HepG2 (cell line): ENCODE results near the gene STX1B. TPM values are rescaled to one million over a fixed set of nuclear protein-coding genes. Genes with fewer than 3 reads are reported as not detected.

Experiments
- ARNT2 ChIP-seq: sonication (generic); formaldehyde crosslinking; IDR thresholded peaks from 2 replicates; pipeline ENCODE4 v1.8.0; 2022; ENCODE audit warnings: mild to moderate bottlenecking, low read depth, missing genetic modification reagents, moderate library complexity
- CEBPG ChIP-seq: IDR thresholded peaks from 2 replicates; pipeline ENCODE4 v1.6.1; 2016
- DPF2 ChIP-seq: sonication (generic); formaldehyde crosslinking; IDR thresholded peaks from 2 replicates; pipeline ENCODE4 v1.4.0; 2020; ENCODE audit warnings: mild to moderate bottlenecking, low read depth, missing genetic modification reagents, borderline replicate concordance
- KAT8 ChIP-seq: IDR thresholded peaks from 2 replicates; pipeline ENCODE4 v1.6.1; 2016; ENCODE audit warnings: missing genetic modification reagents, missing compliant biosample characterization
- KDM5B ChIP-seq: sonication (generic); formaldehyde crosslinking; IDR thresholded peaks from 2 replicates; pipeline ENCODE4 v1.4.0; 2020; ENCODE audit warnings: missing genetic modification reagents, mild to moderate bottlenecking, borderline replicate concordance
- KLF12 ChIP-seq: sonication (generic); formaldehyde crosslinking; IDR thresholded peaks from 2 replicates; pipeline ENCODE4 v1.4.0; 2020; ENCODE audit warnings: missing genetic modification reagents, borderline replicate concordance
- MIER2 ChIP-seq: IDR thresholded peaks from 2 replicates; pipeline ENCODE4 v1.6.1; 2016; ENCODE audit warnings: missing biosample characterization, missing genetic modification reagents
- NONO ChIP-seq, 2 experiments: fragments of 450-650 bp in 1 of 2; sonication (generic) in 1 of 2; formaldehyde crosslinking in 1 of 2; IDR thresholded peaks in 1 of 2; conservative IDR thresholded peaks in 1 of 2; 2 replicates each; pipeline versions ENCODE4 v1.6.1 to v1.8.0; 2017 to 2022; ENCODE audit warnings: mild to moderate bottlenecking in 1 of 2, missing genetic modification reagents in 1 of 2, moderate library complexity in 1 of 2
- SP1 ChIP-seq, 2 experiments: fragments of 450-650 bp in 1 of 2; sonication (generic) in 1 of 2; formaldehyde crosslinking in 1 of 2; IDR thresholded peaks; 2 replicates each; pipeline versions ENCODE4 v1.4.0 to v1.6.1; 2016 to 2020; ENCODE audit warnings: missing genetic modification reagents in 1 of 2
- TCF7L2 ChIP-seq: IDR thresholded peaks from 2 replicates; pipeline ENCODE4 v1.6.1; 2011; ENCODE audit warnings: mild to moderate bottlenecking, low read depth, low read length, moderate library complexity
- ZC3H13 ChIP-seq: sonication (generic); formaldehyde crosslinking; IDR thresholded peaks from 2 replicates; pipeline ENCODE4 v1.8.1; 2023; ENCODE audit warnings: mild to moderate bottlenecking, missing genetic modification reagents, moderate library complexity
- ZMAT3 ChIP-seq: sonication (generic); formaldehyde crosslinking; conservative IDR thresholded peaks from 2 replicates; pipeline ENCODE4 v1.7.0; 2021; ENCODE audit warnings: missing genetic modification reagents
- ZNF317 ChIP-seq: sonication (generic); formaldehyde crosslinking; IDR thresholded peaks from 2 replicates; pipeline ENCODE4 v1.5.0; 2020; ENCODE audit warnings: mild to moderate bottlenecking, missing genetic modification reagents
- ZNF460 ChIP-seq: sonication (generic); formaldehyde crosslinking; IDR thresholded peaks from 2 replicates; pipeline ENCODE4 v1.5.1; 2020; ENCODE audit warnings: missing genetic modification reagents, mild to moderate bottlenecking, borderline replicate concordance
- ZNF703 ChIP-seq: sonication (generic); formaldehyde crosslinking; IDR thresholded peaks from 2 replicates; pipeline ENCODE4 v1.5.1; 2020; ENCODE audit warnings: missing genetic modification reagents, mild to moderate bottlenecking, moderate library complexity, borderline replicate concordance
- ZNF713 ChIP-seq: sonication (generic); formaldehyde crosslinking; IDR thresholded peaks from 2 replicates; pipeline ENCODE4 v1.4.0; 2020; ENCODE audit warnings: mild to moderate bottlenecking, missing genetic modification reagents
- ZNF850 ChIP-seq: sonication (generic); formaldehyde crosslinking; conservative IDR thresholded peaks from 2 replicates; pipeline ENCODE4 v1.9.0; 2021; ENCODE audit warnings: mild to moderate bottlenecking, missing genetic modification reagents
- ZSCAN20 ChIP-seq: sonication (generic); formaldehyde crosslinking; IDR thresholded peaks from 2 replicates; pipeline ENCODE4 v1.4.0; 2020; ENCODE audit warnings: missing genetic modification reagents, mild to moderate bottlenecking, borderline replicate concordance
- polyA plus RNA-seq, 8 experiments: library from polyadenylated mRNA; depleted of rRNA in 3 of 8; stranded (reverse) in 7 of 8; unstranded in 1 of 8; fragments of >200 nt; fragmentation: Illumina TruSeq in 4 of 8; extraction: Trizol in 4 of 8; gene quantifications; 2 replicates each; pipeline versions ENCODE4 v1.2.1 to v1.2.3, GENCODE V29; 2011 to 2016; ENCODE audit warnings: low read depth in 4 of 8, missing spikeins in 1 of 8, mixed read lengths in 1 of 8; ENCODE audit not compliant: insufficient read depth in 1 of 8
- total RNA-seq, 5 experiments: library from RNA; depleted of rRNA; stranded (reverse); fragments of >200 nt; fragmentation: Illumina TruSeq; extraction: Trizol; gene quantifications; 2 replicates each; pipeline ENCODE4 v1.2.3, GENCODE V29; 2016; ENCODE audit warnings: low read depth in 1 of 5
- TF ChIP-seq, protein P1 (sequence below): sonication (generic); formaldehyde crosslinking; IDR thresholded peaks from 2 replicates; pipeline ENCODE4 v1.4.0; 2020; ENCODE audit warnings: missing genetic modification reagents
- TF ChIP-seq, protein P2 (sequence below): sonication (generic); formaldehyde crosslinking; IDR thresholded peaks from 2 replicates; pipeline ENCODE4 v1.5.1; 2020; ENCODE audit warnings: mild to moderate bottlenecking, missing genetic modification reagents, moderate library complexity
- TF ChIP-seq, protein P3 (sequence below): sonication (generic); formaldehyde crosslinking; IDR thresholded peaks from 2 replicates; pipeline ENCODE4 v1.5.0; 2020; ENCODE audit warnings: mild to moderate bottlenecking, missing genetic modification reagents

Gene STX1B
- total and polyA plus RNA-seq, 2 of the 13 experiments (the other 11 are each of a cell fraction or from before 2014, with no cell fraction given): 2.1 to 3.0 TPM

DNA sequence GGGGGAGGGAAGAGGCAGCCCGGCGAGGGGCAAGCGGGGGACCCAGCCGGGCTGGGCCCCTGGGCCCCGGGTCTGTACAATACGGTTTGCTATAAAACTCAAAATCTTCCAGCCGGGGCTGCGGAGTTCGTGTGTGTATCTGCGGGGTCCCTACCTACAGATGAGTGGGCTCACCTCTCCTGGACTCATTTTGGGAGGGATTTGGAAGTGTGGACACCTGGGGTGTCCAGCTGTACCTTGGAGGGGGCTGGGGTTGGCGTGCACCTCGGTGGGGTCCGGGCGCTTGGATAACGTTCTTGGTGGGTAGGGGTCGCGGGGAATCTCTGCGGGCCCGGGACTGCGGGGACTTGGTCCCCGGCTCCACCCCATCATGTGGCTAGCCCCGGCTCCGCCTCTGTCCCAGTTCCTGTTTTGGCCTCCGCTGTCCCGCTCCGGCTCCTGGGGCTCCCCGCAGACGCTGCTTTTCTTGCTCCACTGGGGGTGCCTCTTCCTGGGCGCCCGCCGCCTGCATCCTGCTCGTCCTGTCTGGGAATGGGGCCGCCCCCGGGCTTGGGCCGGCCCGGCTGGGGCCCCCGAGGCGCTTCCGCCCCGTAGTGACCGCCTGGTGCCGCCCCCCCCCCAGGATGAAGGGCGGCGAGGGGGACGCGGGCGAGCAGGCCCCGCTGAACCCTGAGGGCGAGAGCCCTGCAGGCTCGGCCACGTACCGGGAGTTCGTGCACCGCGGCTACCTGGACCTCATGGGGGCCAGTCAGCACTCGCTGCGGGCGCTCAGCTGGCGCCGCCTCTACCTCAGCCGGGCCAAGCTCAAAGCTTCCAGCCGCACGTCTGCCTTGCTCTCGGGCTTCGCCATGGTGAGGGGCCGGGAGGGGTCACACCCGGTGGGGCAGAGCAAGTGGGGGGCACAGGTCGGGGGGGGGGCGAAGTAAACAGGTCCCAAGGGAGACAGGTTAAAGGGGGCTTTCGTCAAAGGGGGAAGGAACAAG, 61.5 kb downstream of the STX1B start, which contains the start of gene ORAI3 (continued):
- TF ChIP-seq, protein P1, sequence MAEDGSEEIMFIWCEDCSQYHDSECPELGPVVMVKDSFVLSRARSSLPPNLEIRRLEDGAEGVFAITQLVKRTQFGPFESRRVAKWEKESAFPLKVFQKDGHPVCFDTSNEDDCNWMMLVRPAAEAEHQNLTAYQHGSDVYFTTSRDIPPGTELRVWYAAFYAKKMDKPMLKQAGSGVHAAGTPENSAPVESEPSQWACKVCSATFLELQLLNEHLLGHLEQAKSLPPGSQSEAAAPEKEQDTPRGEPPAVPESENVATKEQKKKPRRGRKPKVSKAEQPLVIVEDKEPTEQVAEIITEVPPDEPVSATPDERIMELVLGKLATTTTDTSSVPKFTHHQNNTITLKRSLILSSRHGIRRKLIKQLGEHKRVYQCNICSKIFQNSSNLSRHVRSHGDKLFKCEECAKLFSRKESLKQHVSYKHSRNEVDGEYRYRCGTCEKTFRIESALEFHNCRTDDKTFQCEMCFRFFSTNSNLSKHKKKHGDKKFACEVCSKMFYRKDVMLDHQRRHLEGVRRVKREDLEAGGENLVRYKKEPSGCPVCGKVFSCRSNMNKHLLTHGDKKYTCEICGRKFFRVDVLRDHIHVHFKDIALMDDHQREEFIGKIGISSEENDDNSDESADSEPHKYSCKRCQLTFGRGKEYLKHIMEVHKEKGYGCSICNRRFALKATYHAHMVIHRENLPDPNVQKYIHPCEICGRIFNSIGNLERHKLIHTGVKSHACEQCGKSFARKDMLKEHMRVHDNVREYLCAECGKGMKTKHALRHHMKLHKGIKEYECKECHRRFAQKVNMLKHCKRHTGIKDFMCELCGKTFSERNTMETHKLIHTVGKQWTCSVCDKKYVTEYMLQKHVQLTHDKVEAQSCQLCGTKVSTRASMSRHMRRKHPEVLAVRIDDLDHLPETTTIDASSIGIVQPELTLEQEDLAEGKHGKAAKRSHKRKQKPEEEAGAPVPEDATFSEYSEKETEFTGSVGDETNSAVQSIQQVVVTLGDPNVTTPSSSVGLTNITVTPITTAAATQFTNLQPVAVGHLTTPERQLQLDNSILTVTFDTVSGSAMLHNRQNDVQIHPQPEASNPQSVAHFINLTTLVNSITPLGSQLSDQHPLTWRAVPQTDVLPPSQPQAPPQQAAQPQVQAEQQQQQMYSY (CRISPR knock-in tag): no peak; the same call in 1 of the 2 replicates
- TF ChIP-seq ZMAT3 (CRISPR knock-in tag): peak; percentile 89; the same call in 1 of the 2 replicates
- no peak for TF ChIP-seq KDM5B (CRISPR knock-in tag)
- no peak for TF ChIP-seq MIER2
- peak; percentile 92 for TF ChIP-seq ARNT2 (CRISPR knock-in tag)
- TF ChIP-seq CEBPG (CRISPR knock-in tag): no peak
- TF ChIP-seq ZSCAN20 (CRISPR knock-in tag): no peak
- TF ChIP-seq KLF12 (CRISPR knock-in tag): 0 out of 2 replicates have a peak, but pooled peaks have one; percentile 27
- TF ChIP-seq NONO (IDR thresholded peaks at IDR 0.05): no peak
- peak; percentile 65 for TF ChIP-seq NONO (CRISPR knock-in tag; conservative IDR thresholded peaks at IDR 0.05)
- no peak; the same call in none of the 2 replicates for TF ChIP-seq ZNF317 (CRISPR knock-in tag)
- TF ChIP-seq SP1 (IDR thresholded peaks at IDR 0.05): no peak
- 0 out of 2 replicates have a peak, but pooled peaks have one; percentile 9 for TF ChIP-seq SP1 (CRISPR knock-in tag; IDR thresholded peaks at IDR 0.05)
- TF ChIP-seq, protein P2, sequence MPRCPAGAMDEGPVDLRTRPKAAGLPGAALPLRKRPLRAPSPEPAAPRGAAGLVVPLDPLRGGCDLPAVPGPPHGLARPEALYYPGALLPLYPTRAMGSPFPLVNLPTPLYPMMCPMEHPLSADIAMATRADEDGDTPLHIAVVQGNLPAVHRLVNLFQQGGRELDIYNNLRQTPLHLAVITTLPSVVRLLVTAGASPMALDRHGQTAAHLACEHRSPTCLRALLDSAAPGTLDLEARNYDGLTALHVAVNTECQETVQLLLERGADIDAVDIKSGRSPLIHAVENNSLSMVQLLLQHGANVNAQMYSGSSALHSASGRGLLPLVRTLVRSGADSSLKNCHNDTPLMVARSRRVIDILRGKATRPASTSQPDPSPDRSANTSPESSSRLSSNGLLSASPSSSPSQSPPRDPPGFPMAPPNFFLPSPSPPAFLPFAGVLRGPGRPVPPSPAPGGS (CRISPR knock-in tag): peak; percentile 50; the same call in 1 of the 2 replicates
- TF ChIP-seq TCF7L2: no peak
- no peak for TF ChIP-seq DPF2 (CRISPR knock-in tag)
- peak; percentile 25; the same call in 1 of the 2 replicates for TF ChIP-seq ZNF713
- no peak for TF ChIP-seq ZNF850 (CRISPR knock-in tag)
- TF ChIP-seq ZNF460 (CRISPR knock-in tag): no peak
- no peak; the same call in none of the 2 replicates for TF ChIP-seq ZC3H13 (CRISPR knock-in tag)
- TF ChIP-seq, protein P3, sequence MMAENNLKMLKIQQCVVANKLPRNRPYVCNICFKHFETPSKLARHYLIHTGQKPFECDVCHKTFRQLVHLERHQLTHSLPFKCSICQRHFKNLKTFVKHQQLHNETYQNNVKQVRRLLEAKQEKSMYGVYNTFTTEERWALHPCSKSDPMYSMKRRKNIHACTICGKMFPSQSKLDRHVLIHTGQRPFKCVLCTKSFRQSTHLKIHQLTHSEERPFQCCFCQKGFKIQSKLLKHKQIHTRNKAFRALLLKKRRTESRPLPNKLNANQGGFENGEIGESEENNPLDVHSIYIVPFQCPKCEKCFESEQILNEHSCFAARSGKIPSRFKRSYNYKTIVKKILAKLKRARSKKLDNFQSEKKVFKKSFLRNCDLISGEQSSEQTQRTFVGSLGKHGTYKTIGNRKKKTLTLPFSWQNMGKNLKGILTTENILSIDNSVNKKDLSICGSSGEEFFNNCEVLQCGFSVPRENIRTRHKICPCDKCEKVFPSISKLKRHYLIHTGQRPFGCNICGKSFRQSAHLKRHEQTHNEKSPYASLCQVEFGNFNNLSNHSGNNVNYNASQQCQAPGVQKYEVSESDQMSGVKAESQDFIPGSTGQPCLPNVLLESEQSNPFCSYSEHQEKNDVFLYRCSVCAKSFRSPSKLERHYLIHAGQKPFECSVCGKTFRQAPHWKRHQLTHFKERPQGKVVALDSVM: peak; percentile 70
- 0 out of 2 replicates have a peak, but pooled peaks have one; percentile 31 for TF ChIP-seq ZNF703 (CRISPR knock-in tag)
- no peak; the same call in none of the 2 replicates for TF ChIP-seq KAT8
